HG02885 (cell line): ENCODE measurements around the gene CADPS2.

ENCODE experiments used
- ATAC-seq: cut with Tn5 transposase; IDR thresholded peaks from one replicate; pipeline ENCODE4 v1.9.1; 2021; ENCODE audit warnings: mild to moderate bottlenecking; ENCODE audit not compliant: unreplicated experiment, poor library complexity

CADPS2 gene

GRCh38 chr7:122724366-122724765 is 161.9 kb downstream of the CADPS2 start:
- ATAC-seq: no peak

GRCh38 chr7:122719010-122719578 is 167.2 kb downstream of the CADPS2 start:
- ATAC-seq: no peak

GRCh38 chr7:122717356-122718089 is 168.7 kb downstream of the CADPS2 start:
- no peak for ATAC-seq

GRCh38 chr7:122715183-122715582 is 171.1 kb downstream of the CADPS2 start:
- no peak for ATAC-seq

- no peak for ATAC-seq
These were observed 175.3 kb downstream of the CADPS2 start for GRCh38 chr7:122710916-122711315.

- ATAC-seq: no peak
These were observed 176.2 kb downstream of the CADPS2 start for GRCh38 chr7:122709930-122710646.

GRCh38 chr7:122706836-122707235 is 179.4 kb downstream of the CADPS2 start:
- ATAC-seq: no peak

GRCh38 chr7:122702872-122703510 is 183.3 kb downstream of the CADPS2 start, which contains the start of gene RNF148:
Gene RNF148 (minus strand): TSS chr7:122702922. CDS start chr7:122702750, 172 bp downstream.
- no peak for ATAC-seq

- ATAC-seq: no peak
These were observed 187.2 kb downstream of the CADPS2 start, which contains the start of gene RNF133 for GRCh38 chr7:122699017-122699416. Gene RNF133 (minus strand): TSS chr7:122699117. CDS start chr7:122698918, 199 bp downstream.

- ATAC-seq: no peak
These were observed 190.4 kb downstream of the CADPS2 start for GRCh38 chr7:122695816-122696215.

GRCh38 chr7:122694697-122695096 is 191.6 kb downstream of the CADPS2 start:
- no peak for ATAC-seq

- no peak for ATAC-seq
These were observed 193.4 kb downstream of the CADPS2 start for GRCh38 chr7:122692769-122693309.

GRCh38 chr7:122691569-122692235 is 194.6 kb downstream of the CADPS2 start:
- ATAC-seq: no peak

- ATAC-seq: no peak
These were observed 196.7 kb downstream of the CADPS2 start for GRCh38 chr7:122689346-122690109.

- no peak for ATAC-seq
These were observed 197.8 kb downstream of the CADPS2 start for GRCh38 chr7:122688400-122688998.

- no peak for ATAC-seq
These were observed 199.8 kb downstream of the CADPS2 start for GRCh38 chr7:122686360-122686878.

GRCh38 chr7:122684504-122684903 is 201.8 kb downstream of the CADPS2 start:
- ATAC-seq: no peak

GRCh38 chr7:122682815-122683550 is 203.3 kb downstream of the CADPS2 start:
- ATAC-seq: no peak
